ENCODE data around the gene TLX3. TPM values are rescaled to one million over a fixed set of nuclear protein-coding genes. Genes with fewer than 3 reads are reported as not detected.

Gene TLX3
- total RNA-seq, 1 experiment from 2014 or later = not detected

- TF ChIP-seq ERG (CRISPR knock-in tag; IDR thresholded peaks at IDR 0.05) (no peak), PREB (CRISPR knock-in tag; IDR thresholded peaks at IDR 0.05; ENCODE audit: borderline replicate concordance) (no peak), GTF2I (CRISPR knock-in tag; conservative IDR thresholded peaks at IDR 0.05) (no peak), CREB1 (CRISPR knock-in tag; IDR thresholded peaks at IDR 0.05) (no peak), ZNF423 (CRISPR knock-in tag; IDR thresholded peaks at IDR 0.05) (no peak), ZMAT4 (CRISPR knock-in tag; IDR thresholded peaks at IDR 0.05) (no peak), MAX (CRISPR knock-in tag; IDR thresholded peaks at IDR 0.05) (no peak)
Measured at GRCh38 chr5:171321447-171321846, 12.4 kb downstream of the TLX3 start (continued).

GRCh38 chr5:171322527-171322926 is 13.5 kb downstream of the TLX3 start:
- Mint-ChIP-seq H3K9me3 (no peaks in the 10 kb centered on the region), H3K4me1 (peaks cover 43% of the 10 kb centered on the region), H3K36me3 (no peaks in the 10 kb centered on the region), H3K4me3 (no peak overlapping the region), H3K27ac (no peak overlapping the region), H3K27me3 (ENCODE audit: low read depth) (peaks cover 92% of the 10 kb centered on the region)
- no peak for ATAC-seq
- TF ChIP-seq NFATC4 (CRISPR knock-in tag; IDR thresholded peaks at IDR 0.05) (no peak), ESRRA (CRISPR knock-in tag; IDR thresholded peaks at IDR 0.05; ENCODE audit: borderline replicate concordance) (no peak), ZNF263 (CRISPR knock-in tag; IDR thresholded peaks at IDR 0.05; ENCODE audit: low read depth) (no peak), TCF7 (CRISPR knock-in tag; IDR thresholded peaks at IDR 0.05; ENCODE audit: low read depth) (no peak), NFYB (CRISPR knock-in tag; conservative IDR thresholded peaks at IDR 0.05; ENCODE audit: low read depth) (no peak), PRRX2 (CRISPR knock-in tag; IDR thresholded peaks at IDR 0.05) (no peak), KAT7 (CRISPR knock-in tag; IDR thresholded peaks at IDR 0.05; ENCODE audit: borderline replicate concordance) (no peak), MLX (CRISPR knock-in tag; IDR thresholded peaks at IDR 0.05) (no peak), AR (CRISPR knock-in tag; IDR thresholded peaks at IDR 0.05) (no peak), FOXP1 (CRISPR knock-in tag; IDR thresholded peaks at IDR 0.05; ENCODE audit: borderline replicate concordance) (no peak)
- CTCF ChIA-PET = interaction anchor here (1.8 to 5.5 kb wide), 2 partner anchors 13 to 20 kb away, joined by 7 to 39 read pairs; partner anchors contain the start of gene TLX3
- DNase-seq (ENCODE audit: low spot score) = no peak
- POLR2A ChIA-PET = no interaction called here

- H3K27ac Mint-ChIP-seq = no peak overlapping the region
- no peak for TF ChIP-seq ESRRA (CRISPR knock-in tag; IDR thresholded peaks at IDR 0.05; ENCODE audit: borderline replicate concordance)
- no peak for TF ChIP-seq ATF2 (CRISPR knock-in tag; IDR thresholded peaks at IDR 0.05; ENCODE audit: borderline replicate concordance, low read depth)
- no peak for TF ChIP-seq NFATC4 (CRISPR knock-in tag; IDR thresholded peaks at IDR 0.05)
- no peak for TF ChIP-seq PRDM15 (CRISPR knock-in tag; IDR thresholded peaks at IDR 0.05)
- TF ChIP-seq FOXK1 (CRISPR knock-in tag; IDR thresholded peaks at IDR 0.05) = no peak
- no peak for TF ChIP-seq CDX4 (CRISPR knock-in tag; IDR thresholded peaks at IDR 0.05; ENCODE audit: borderline replicate concordance)
Measured at GRCh38 chr5:171323007-171323406, 14.0 kb downstream of the TLX3 start.

More at GRCh38 chr5:171323007-171323406, 14.0 kb downstream of the TLX3 start:
- ChIA-PET POLR2A (no interaction called here), CTCF (interaction anchor here (1.8 to 5.5 kb wide), 4 partner anchors 14 to 42 kb away, joined by 7 to 39 read pairs (median 10); partner anchors contain the start of gene TLX3)
- Mint-ChIP-seq H3K4me1 (peaks cover 39% of the 10 kb centered on the region), H3K36me3 (no peaks in the 10 kb centered on the region), H3K27me3 (ENCODE audit: low read depth) (peaks cover 91% of the 10 kb centered on the region), H3K9me3 (no peaks in the 10 kb centered on the region), H3K4me3 (no peak overlapping the region)
- DNase-seq (ENCODE audit: low spot score) (no peak), ATAC-seq (no peak)

Data from WTC11 (cell line).